HG03025 (cell line): Measurements from ENCODE around the gene SEMA4B.

Source experiments
- ATAC-seq: cut with Tn5 transposase; IDR thresholded peaks from one replicate; pipeline ENCODE4 v1.9.1; 2021; ENCODE audit warnings: mild to moderate bottlenecking, moderate library complexity; ENCODE audit not compliant: unreplicated experiment, low FRiP score

SEMA4B gene

DNA sequence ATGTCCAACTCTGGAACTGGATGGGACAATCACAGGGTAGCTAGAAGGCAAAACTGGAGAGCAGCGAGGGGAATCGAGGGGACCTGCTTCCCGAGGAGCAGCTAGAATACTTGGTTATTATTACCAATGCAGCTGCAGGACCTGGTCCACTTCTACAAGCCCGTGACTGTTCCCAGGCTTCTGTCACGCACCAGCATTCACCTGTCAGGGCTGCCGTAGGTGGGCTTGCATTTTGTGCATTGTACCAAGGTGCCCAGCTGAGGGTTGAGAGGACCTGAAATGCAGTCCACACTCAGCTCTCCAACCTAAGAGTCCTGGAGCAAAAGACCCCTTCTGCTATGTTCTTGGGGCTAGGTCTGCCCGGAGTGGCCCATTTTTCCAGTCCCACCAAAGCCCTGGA is 2.3 kb downstream of the SEMA4B start:
- ATAC-seq: no peak

DNA sequence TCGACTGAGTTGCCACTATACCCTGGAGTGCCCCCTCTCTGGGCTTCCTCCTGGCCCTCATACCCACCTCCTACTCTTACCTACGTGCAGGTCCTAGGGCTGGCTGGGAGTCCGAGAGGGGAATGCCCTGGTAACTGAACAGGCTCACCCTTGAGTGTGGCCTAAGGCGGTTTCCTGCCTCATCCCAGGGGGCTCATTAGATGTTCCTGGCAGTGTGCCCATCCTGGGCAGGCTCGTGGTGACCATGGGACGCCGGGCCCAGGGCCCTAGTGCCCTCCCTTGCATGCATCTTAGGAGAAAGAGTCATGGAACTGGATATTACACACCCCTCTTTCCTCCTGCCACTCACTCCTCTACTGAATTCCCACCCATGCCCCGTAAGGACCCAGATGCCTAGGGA is 2.8 kb downstream of the SEMA4B start:
- ATAC-seq: no peak

DNA sequence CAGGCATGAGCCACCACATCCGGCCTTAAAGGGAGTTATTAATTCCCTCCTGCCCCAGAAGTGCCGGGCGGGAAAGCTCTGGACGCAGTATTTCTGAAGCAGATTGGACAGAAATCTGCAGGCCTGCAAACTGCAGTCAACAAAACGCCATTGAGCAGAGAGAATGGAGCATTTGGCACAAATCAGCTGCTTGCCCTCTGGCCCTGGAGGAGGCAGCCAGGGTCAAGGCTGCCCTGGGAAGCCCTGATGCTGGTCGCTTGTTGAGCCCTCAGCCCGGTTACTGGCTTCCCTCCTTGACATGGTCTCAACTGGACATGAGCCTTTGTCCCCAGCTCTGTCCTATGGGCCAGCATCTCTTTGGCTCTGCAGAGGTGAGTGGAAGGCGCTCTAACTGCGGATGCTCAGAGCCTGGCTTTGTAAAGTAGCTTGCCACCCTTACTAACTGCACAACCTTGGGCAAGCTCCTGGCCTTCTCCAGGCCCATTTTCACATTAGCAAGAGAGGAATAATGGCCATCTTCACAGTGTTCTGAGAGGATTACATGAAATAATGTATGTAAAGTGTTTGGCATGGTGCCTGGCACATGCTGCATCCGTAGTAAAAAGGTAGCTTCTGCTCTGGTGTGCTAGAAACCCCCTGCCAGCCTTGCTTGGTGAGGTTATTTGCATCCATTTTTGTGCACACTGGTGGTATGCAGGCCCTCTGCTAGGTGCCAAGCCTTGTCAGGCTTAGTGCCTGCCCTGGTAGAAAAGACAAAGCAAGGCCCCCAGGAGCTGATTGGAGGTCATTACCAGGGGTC is 4.1 kb downstream of the SEMA4B start:
- ATAC-seq: no peak

DNA sequence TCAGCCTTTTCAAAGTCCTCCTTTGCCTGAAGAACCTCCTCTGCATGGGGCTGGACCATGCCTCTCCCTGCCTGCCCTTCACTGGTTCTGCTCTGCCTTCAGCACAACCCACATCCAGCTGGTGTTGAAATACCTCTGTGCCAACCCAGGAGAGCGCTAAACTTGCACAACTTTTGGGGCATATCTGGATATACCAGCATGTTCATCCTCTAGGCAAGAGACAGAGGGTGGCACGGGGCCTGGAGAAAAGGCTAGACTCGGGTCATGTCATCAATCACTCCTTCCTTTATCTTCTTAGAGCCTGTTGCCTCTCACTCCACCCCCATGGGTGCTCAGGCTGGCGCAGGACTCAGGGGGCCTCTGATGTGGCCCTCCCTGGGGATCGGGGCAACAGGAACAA is 4.8 kb downstream of the SEMA4B start:
- no peak for ATAC-seq

DNA sequence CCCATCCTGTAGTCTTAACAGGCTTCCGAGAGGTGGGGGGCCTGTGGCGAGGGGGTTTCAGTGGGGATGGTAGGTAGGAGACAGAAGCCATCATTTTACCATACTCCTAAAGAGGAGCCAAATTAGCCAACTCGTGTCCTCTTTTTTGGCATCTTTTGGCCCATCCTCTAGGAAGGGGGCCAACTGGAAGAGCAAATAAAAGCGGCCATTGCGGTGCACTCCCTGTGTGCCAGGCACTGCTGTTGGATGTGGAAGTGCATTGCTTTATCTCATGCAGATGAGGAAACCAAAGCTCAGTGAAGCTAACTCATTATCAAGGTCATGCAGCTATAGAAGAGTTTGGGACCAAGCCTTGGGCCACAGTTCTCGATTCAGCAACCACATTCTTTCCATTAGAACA is 6.1 kb downstream of the SEMA4B start:
- no peak for ATAC-seq

DNA sequence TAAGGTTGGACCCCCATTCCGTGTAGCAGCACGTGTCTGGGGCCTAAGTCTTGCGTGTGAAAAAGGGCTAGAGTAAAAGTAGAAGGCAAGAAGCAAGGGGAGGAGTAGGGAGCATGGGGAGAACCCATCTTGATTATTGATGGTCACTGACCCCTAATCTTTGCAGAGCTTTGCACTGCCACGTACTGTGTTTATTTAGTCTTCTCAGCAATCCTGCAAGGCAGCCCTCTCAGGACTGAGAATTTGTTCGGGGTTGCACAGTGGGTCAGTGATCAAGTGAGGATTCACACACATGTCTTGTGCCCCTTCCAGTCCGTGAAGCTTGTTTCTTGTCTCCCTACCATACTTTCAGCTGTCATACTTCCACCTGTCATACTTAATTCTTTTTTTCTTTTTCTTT is 7.2 kb downstream of the SEMA4B start:
- no peak for ATAC-seq

DNA sequence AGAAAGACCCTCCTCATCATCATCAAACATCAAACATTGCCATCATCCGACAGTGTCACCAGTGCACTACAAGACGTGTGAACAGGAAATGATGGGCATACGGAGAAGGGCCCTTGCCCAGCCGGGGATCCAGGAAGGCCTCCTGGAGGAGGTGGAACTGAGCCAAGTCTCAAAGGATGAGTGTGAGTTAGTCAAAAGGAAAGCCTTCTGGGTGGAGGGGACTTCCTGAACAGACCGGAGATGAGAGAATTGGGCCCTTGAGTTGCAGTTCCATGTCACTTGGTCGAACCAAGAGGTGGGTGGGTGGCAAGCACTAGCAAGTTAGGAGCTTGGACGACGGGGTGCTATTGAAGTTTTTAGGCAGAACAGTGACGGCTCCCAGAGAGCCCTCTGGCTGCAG is 8.5 kb downstream of the SEMA4B start:
- ATAC-seq: no peak

DNA sequence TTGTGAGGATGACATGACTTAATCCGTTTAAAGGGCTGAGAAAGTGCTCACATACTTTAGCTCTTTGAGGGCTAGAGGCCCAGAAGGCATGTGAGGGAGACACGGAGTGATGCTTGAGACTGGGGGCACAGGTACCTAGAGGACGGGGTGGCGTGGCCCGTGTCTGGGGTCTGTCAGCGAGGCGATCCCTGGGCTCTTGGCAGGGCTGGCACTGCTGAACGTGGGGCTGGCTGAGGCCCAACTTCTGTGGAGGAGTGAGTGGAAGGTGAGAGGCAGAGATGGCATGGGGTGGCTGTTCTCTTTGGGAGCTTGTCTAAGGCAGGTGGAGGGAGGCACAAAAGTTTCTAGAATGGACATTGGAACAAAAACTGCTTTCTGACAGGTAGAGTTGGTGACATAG is 9.5 kb downstream of the SEMA4B start:
- no peak for ATAC-seq

DNA sequence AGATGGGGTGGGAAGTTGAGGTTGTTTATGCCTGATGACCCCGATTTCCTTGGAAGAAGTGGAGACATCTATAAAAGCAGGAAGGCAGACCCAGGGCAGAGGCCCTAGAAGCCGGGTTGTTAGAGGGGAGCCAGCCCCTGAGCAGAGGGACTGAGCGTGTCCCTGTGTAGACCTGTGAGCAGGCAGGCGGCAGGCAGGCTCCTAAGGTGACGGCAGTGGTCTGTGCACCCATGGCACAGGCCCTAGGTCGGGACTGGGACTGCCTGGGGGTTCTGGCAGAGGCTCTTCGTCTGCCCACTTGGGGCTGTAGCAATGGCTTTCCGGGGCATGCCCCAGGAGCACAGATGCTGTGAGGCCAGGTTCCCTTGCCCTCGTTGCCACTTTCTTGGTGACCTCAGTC is 9.9 kb downstream of the SEMA4B start:
- no peak for ATAC-seq

DNA sequence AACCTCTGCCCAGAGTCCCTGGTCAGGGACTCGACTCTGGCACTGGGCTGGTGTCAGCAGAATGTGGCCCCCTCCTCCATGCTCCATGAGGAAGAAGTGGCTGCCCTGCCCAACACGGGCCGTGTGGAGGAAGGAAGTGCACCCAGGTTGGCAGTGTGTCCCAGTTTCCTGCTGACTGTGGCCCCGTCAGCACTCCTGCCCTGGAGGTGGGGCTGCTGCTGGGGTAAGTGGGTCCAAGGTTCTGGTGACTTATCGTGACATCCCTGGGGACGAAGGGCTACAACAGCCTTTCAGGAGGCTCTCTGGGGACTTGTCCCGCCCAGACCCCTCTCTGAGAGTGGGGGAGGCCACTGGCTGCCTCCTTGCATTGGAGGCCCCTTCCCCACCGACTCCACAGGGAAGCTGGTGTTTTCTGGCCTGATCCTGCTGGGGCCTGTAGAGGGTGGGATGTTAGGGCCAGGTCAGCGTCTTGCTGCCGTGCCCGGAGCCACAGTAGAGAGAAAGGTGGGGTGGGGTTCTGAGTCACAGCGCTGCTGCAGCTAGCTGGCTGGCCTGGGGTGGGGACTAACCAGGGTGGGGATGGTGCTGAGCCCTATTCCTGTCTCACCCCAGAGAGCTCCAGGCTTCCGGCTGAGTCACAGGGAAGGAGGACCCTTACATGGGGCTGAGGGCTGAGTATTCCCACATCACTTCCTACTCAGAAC is 10.5 kb downstream of the SEMA4B start:
- no peak for ATAC-seq

DNA sequence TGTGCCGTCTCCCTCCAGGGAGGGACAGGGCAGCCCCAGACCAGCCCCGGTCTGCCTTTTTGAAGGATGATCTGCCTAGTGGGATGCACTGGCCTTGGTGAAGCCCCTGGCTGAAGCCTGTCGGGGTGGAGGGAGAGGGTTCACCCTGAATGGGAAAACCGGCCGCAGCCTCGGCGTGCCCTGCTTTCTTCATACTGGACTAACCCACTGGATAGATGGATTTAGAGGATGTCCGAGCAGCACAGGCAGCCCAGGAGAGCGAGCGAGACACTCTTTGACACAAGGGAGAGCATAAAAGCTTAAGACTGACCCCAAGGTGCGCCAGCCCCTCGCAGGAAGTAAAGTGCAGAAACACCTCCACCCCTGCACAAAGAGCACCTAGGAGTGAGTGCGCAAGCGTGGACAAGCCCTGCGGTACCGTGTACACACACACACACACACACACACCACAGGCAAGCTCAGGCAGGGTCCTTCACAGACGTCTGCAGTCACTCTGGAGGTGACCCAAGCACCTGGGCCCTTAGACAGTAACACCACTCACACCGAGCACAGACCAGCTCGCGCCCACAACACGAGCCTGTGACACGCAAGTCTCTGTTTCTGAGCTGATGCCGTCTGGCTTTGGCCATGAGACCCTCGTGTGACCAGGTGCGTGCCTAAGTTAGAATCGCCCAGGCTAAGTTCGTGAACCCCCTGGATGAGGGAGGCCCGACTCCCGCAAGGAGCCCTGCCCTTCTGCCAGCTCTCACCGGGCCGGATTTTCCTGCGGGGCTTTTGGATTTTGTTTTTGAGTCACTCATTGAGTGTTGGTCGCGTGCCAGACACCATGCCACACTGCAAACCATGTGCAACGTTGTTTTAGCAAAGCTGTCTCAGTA is 11.3 kb downstream of the SEMA4B start:
- no peak for ATAC-seq

DNA sequence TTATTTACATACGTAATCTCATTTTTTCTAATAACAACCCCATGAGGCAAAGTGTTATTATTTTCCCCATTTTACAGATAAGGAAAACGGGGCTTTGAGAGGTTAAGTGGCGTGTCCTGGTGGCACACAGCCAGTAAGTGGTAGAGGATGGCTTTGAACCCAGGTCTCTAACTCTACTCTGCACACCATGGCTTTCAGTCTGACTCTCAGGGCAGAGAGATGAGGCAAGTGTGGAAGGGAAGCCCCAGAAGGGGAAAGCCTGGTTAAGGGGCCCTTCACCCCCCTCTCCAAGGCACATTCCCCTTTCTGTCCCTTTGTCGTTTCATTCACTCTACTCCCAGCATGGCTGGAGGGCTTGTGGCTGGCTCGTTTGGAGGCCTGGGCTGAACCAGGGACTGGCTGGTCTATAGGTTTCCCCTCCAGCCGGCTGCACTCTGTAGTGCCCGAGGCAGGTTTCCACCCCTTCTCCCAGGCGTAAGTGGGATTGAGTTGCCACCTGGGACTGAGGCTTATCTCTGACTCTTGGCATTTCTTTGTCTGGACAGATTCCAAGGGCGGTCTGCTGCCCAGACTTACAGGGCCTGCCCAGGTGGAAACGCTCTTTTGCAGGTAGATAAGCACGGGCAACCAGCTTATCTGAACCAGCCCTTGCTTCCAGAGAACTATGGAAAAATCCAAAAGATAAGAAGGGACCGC is 12.1 kb downstream of the SEMA4B start:
- ATAC-seq: no peak

DNA sequence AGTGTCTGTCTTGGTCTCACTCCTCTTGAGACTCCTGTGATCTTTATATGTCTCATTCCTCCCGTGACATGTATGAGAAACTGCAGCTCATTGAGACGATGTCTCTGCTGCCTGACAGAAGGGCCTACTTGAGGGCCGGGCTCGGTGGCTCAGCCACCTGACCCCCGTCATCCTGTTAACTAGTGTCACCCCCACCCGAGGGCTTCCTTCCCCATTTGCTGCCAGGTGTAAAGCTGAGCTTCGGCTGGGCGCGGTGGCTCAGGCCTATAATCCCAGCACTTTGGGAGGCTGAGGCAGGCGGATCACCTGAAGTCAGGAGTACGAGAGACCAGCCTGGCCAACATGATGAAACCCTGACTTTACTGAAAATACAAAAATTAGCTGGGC is 12.7 kb downstream of the SEMA4B start:
- ATAC-seq: no peak

DNA sequence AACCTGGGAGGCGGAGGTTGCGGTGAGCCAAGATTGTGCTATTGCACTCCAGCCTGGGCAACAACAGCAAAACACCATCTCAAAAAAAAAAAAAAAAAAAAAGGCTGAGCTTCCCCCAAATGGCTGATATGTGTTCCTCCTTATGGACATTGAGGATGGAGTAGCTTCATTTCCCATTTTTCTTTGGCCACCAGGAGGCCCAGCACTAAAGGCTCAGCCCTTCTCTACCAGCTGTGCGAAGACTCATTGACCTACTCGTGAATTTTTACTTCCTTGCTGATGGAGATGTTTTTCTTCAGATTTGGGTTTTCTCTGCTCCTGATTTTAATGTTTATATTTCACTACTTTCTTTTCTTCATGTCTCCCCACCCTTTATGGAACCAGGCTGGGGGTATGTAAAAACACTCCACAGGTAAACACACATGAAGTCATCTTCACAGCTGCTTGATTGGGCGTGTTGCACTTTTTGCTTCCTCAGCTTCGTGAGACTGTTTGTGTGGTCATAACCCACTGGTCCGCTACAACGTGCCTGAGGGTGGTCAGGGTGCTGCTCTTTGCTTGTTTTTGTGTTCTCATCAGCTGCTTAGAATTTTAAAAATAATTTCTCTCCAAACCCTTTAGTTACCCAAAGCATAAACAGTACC is 13.5 kb downstream of the SEMA4B start:
- no peak for ATAC-seq

DNA sequence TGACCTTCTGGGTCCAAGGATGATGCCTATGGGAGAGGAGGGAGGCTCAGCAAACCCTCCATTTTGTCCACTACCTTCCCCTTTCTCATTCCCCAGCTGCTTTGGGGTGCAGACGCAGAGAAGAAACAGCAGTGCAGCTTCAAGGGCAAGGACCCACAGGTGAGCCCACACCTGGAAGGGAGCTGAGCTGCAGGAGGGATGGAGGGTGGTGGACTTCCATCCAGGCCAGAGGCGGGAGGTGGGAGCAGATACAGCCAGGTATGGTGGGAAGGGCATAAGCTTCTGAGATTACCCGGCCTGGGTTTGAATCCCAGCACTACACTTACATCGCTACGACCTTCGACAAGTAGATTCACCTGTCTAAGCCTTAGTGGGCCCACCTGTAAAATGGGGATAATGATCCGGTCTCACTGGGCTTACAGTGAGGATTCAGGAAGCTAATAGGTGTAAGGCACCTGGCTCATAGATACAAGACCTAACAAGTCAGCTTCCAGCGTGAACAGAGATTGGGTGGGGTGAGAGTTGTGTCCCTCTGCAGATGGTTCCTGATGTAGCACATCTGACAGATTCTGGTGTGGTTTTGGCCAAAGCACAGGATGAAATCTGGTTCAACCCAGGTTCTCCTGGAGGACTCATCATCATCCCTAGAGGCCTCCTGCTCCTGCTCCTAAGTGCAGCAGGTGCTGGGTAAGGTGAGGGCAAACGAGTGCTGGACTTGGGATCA is 16.7 kb downstream of the SEMA4B start:
- no peak for ATAC-seq

DNA sequence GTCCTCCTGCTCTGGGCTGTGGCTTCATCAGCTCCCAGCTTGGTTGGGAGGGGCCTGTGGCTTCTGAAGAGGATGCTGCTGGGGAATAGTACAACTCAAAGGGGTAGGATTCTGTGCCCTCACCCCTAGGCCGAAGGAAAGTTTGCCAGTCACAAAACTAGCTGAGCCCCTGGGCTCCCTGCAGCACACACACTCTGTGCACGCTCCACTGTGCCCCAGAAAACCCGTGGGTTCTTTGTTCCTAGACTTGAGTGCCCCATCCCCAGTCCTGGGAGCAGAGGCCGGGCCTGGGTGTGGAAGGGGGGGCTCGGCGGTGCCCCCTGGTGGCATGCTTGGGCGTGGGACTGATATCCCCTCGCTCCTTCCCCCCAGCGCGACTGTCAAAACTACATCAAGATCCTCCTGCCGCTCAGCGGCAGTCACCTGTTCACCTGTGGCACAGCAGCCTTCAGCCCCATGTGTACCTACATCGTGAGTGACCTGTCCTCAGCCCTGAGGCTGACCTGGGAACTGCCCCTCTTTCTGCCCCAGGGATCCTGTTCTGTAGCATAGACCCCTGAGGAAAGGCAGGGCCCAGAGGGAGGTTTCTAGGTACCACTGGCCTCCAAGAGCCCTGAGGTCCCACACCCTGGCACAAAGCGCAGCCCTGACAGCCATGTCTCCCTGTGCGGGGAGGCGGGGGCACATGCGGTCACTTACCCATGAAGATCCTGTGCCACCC is 18.5 kb downstream of the SEMA4B start:
- no peak for ATAC-seq

DNA sequence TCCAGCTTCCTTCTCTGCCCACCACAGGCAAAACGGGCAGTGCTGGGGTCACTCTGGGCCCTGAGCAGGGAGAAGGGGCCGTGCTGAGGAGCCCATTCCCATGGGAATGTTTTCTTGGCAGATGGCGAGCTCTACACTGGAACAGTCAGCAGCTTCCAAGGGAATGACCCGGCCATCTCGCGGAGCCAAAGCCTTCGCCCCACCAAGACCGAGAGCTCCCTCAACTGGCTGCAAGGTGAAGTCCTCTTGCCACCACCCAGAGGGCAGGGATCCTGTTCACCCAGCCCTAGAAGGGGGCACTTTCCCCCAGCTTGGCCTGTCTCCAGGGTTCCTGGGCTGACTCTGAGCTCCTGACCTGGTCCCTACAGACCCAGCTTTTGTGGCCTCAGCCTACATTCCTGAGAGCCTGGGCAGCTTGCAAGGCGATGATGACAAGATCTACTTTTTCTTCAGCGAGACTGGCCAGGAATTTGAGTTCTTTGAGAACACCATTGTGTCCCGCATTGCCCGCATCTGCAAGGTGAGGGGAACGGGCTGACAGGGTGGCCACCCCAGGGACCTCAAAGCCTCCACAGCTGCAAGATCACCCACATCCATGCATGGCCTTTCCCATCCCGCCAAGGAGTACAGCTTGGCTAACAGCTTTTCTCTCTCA is 20.2 kb downstream of the SEMA4B start:
- ATAC-seq: no peak

DNA sequence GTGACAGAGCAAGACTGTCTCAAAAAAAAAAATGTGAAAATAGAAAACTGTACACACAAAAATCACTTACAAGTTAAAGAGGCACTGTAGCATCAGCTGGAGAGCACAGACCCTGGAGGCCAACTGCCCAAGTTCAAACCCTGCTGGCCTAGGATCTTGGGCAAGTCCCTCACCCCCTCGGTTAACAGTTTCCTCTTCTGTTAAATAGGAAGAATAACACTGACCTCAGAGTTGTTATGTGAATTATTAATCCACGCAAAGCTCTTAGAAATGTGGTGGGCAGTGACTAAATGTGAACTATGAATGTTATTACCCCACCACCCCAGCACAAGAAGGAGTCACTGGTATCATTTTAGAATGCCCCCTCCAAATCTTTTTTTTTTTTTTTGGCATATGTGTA is 21.4 kb downstream of the SEMA4B start:
- ATAC-seq: no peak
